Measurements from ENCODE around the gene SLMAP. TPM values are rescaled to one million over a fixed set of nuclear protein-coding genes. Genes with fewer than 3 reads are reported as not detected.

Gene SLMAP
- polyA plus RNA-seq, 1 donor from 2014 or later: 17.6 TPM

GRCh38 chr3:57967590-57967989 is 211.5 kb downstream of the SLMAP start:
- no peak overlapping the region for H3K27ac Mint-ChIP-seq
- no peak overlapping the region for H3K4me3 Mint-ChIP-seq
- H3K27me3 Mint-ChIP-seq: no peaks in the 10 kb centered on the region
- H3K36me3 Mint-ChIP-seq: no peaks in the 10 kb centered on the region
- peaks cover 0 to 5% (median 0%) of the 10 kb centered on the region in 3 donors for H3K4me1 Mint-ChIP-seq
- no peaks in the 10 kb centered on the region for H3K9me3 Mint-ChIP-seq

- H3K9me3 Mint-ChIP-seq: no peaks in the 10 kb centered on the region
- no peaks in the 10 kb centered on the region for H3K36me3 Mint-ChIP-seq
- no peaks in the 10 kb centered on the region for H3K27me3 Mint-ChIP-seq
- H3K27ac Mint-ChIP-seq: no peak overlapping the region
- H3K4me3 Mint-ChIP-seq: no peak overlapping the region
- H3K4me1 Mint-ChIP-seq: peaks cover 0 to 4% (median 0%) of the 10 kb centered on the region in 3 donors
These were observed 212.4 kb downstream of the SLMAP start for GRCh38 chr3:57968501-57968900.

- Mint-ChIP-seq H3K4me1 (peaks cover 0 to 2% (median 0%) of the 10 kb centered on the region in 3 donors), H3K9me3 (no peaks in the 10 kb centered on the region), H3K4me3 (no peak overlapping the region)
These were observed 215.9 kb downstream of the SLMAP start for GRCh38 chr3:57971975-57972374.

GRCh38 chr3:57972531-57973111 is 216.5 kb downstream of the SLMAP start:
- Mint-ChIP-seq H3K27ac (no peak overlapping the region), H3K36me3 (no peaks in the 10 kb centered on the region), H3K9me3 (no peaks in the 10 kb centered on the region), H3K4me1 (peaks cover 0 to 2% (median 0%) of the 10 kb centered on the region in 3 donors), H3K27me3 (no peaks in the 10 kb centered on the region), H3K4me3 (no peak overlapping the region)

More at GRCh38 chr3:57971975-57972374, 215.9 kb downstream of the SLMAP start:
- H3K36me3 Mint-ChIP-seq: no peaks in the 10 kb centered on the region
- no peaks in the 10 kb centered on the region for H3K27me3 Mint-ChIP-seq
- no peak overlapping the region for H3K27ac Mint-ChIP-seq

GRCh38 chr3:57973715-57974477 is 217.8 kb downstream of the SLMAP start:
- H3K9me3 Mint-ChIP-seq: no peaks in the 10 kb centered on the region
- H3K4me1 Mint-ChIP-seq: peaks cover 0 to 5% (median 2%) of the 10 kb centered on the region in 3 donors
- no peak overlapping the region for H3K4me3 Mint-ChIP-seq
- H3K27ac Mint-ChIP-seq: no peak overlapping the region
- H3K36me3 Mint-ChIP-seq: no peaks in the 10 kb centered on the region
- H3K27me3 Mint-ChIP-seq: peaks cover 2% of the 10 kb centered on the region

GRCh38 chr3:57974796-57975388 is 218.8 kb downstream of the SLMAP start:
- H3K9me3 Mint-ChIP-seq: no peaks in the 10 kb centered on the region
- H3K4me1 Mint-ChIP-seq: peaks cover 0 to 5% (median 2%) of the 10 kb centered on the region in 3 donors
- no peak overlapping the region for H3K4me3 Mint-ChIP-seq
- peaks cover 2% of the 10 kb centered on the region for H3K27me3 Mint-ChIP-seq
- no peak overlapping the region for H3K27ac Mint-ChIP-seq
- H3K36me3 Mint-ChIP-seq: no peaks in the 10 kb centered on the region

- H3K27ac Mint-ChIP-seq: no peak overlapping the region
- no peaks in the 10 kb centered on the region for H3K36me3 Mint-ChIP-seq
- peaks cover 3% of the 10 kb centered on the region for H3K27me3 Mint-ChIP-seq
- peaks cover 9 to 11% (median 10%) of the 10 kb centered on the region in 3 donors for H3K4me1 Mint-ChIP-seq
- no peaks in the 10 kb centered on the region for H3K9me3 Mint-ChIP-seq
- H3K4me3 Mint-ChIP-seq: no peak overlapping the region
These were observed 221.7 kb downstream of the SLMAP start for GRCh38 chr3:57977818-57978235.

GRCh38 chr3:57978316-57978715 is 222.2 kb downstream of the SLMAP start:
- Mint-ChIP-seq H3K36me3 (no peaks in the 10 kb centered on the region), H3K9me3 (no peaks in the 10 kb centered on the region), H3K27me3 (peaks cover 3% of the 10 kb centered on the region), H3K4me3 (no peak overlapping the region), H3K4me1 (peaks cover 11 to 13% (median 11%) of the 10 kb centered on the region in 3 donors), H3K27ac (peak overlapping the region in 1 of 3 donors; percentile 43)

Other genes starting within 250 kb of the SLMAP start
- gene DNAH12, start 212.0 kb upstream of the SLMAP start, polyA plus RNA-seq: not detected
- 14.7 TPM for gene PDE12, start 200.0 kb upstream of the SLMAP start, polyA plus RNA-seq
- 114 TPM for gene ARF4, start 159.0 kb upstream of the SLMAP start, polyA plus RNA-seq
- gene DENND6A, start 63.2 kb upstream of the SLMAP start, polyA plus RNA-seq: 25.5 TPM